ENCODE measurements around the gene SIRPB2.

The SIRPB2 gene

GRCh38 chr20:1471242-1471641, 20.0 kb downstream of the SIRPB2 start:
- DNase-seq: no peak

GRCh38 chr20:1469925-1470571, 21.2 kb downstream of the SIRPB2 start:
- peak; percentile 45 to 92 for DNase-seq

- DNase-seq: no peak
Measured at GRCh38 chr20:1469306-1469905, 21.8 kb downstream of the SIRPB2 start.

- DNase-seq: no peak
Measured at GRCh38 chr20:1468117-1468624, 23.0 kb downstream of the SIRPB2 start.

- DNase-seq: peak; percentile 74 to 75
Measured at GRCh38 chr20:1467355-1468116, 23.7 kb downstream of the SIRPB2 start.

- DNase-seq: no peak
Measured at GRCh38 chr20:1467082-1467354, 24.2 kb downstream of the SIRPB2 start.

GRCh38 chr20:1466211-1467081, 24.8 kb downstream of the SIRPB2 start, which contains the start of gene NSFL1C:
NSFL1C (minus strand) TSS chr20:1466849; CDS start chr20:1466824, 25 bp downstream.
- peak; percentile 94 to 95 for DNase-seq

GRCh38 chr20:1465470-1466210, 25.6 kb downstream of the SIRPB2 start:
- DNase-seq: no peak

- DNase-seq: no peak
Measured at GRCh38 chr20:1463971-1464570, 27.1 kb downstream of the SIRPB2 start.

- DNase-seq: peak; percentile 9 to 24
Measured at GRCh38 chr20:1462834-1463233, 28.4 kb downstream of the SIRPB2 start.

- DNase-seq: no peak
Measured at GRCh38 chr20:1462001-1462400, 29.2 kb downstream of the SIRPB2 start.

- no peak for DNase-seq
Measured at GRCh38 chr20:1460275-1460674, 30.9 kb downstream of the SIRPB2 start.

- no peak for DNase-seq
Measured at GRCh38 chr20:1457992-1458391, 33.2 kb downstream of the SIRPB2 start.

- DNase-seq: no peak
Measured at GRCh38 chr20:1456300-1456699, 34.9 kb downstream of the SIRPB2 start.

GRCh38 chr20:1450926-1451491, 40.2 kb downstream of the SIRPB2 start:
- no peak for DNase-seq

- DNase-seq: no peak
Measured at GRCh38 chr20:1449370-1449769, 41.9 kb downstream of the SIRPB2 start.

- DNase-seq: no peak
Measured at GRCh38 chr20:1448081-1448620, 43.1 kb downstream of the SIRPB2 start.

GRCh38 chr20:1446536-1446935, 44.7 kb downstream of the SIRPB2 start:
- no peak for DNase-seq

GRCh38 chr20:1443085-1443484, 48.1 kb downstream of the SIRPB2 start:
- DNase-seq: no peak

- no peak for DNase-seq
Measured at GRCh38 chr20:1442304-1442703, 48.9 kb downstream of the SIRPB2 start.

- no peak for DNase-seq
Measured at GRCh38 chr20:1441133-1441532, 50.1 kb downstream of the SIRPB2 start.
